Common myeloid progenitor, CD34-positive (primary cell): ENCODE data around the gene ARHGAP10.

Source experiments
- CTCF ChIA-PET: fragments of 350-600 bp; sonication (Branson Sonifier 250); formaldehyde crosslinking; loops from one replicate; lab custom pipeline; 2021; ENCODE audit warnings: antibody characterized with exemption; lab: Charles Lee
- POLR2A ChIA-PET: fragments of 350-600 bp; sonication (Branson Sonifier 250); formaldehyde crosslinking; loops from one replicate; lab custom pipeline; 2021; ENCODE audit warnings: antibody characterized with exemption; lab: Charles Lee
- DNase-seq, 3 donors: peaks; one replicate each; pipeline versions ENCODE4 v3.0.0 to v3.0.0-alpha.2; 2013
- H3K27ac ChIP-seq, 2 experiments: 1 replicate in 1 of 2; 2 replicates in 1 of 2; pipeline ENCODE4 v1.7.0; 2013; ENCODE audit warnings: inconsistent platforms in 2 of 2, low read length in 2 of 2, mild to moderate bottlenecking in 2 of 2, low read depth in 1 of 2, moderate library complexity in 1 of 2; ENCODE audit not compliant: severe bottlenecking in 2 of 2, insufficient read depth in 1 of 2, poor library complexity in 1 of 2
- H3K27me3 ChIP-seq, 5 experiments: replicated peaks in 2 of 5; 1 replicate in 3 of 5; 2 replicates in 2 of 5; pipeline versions ENCODE4 v1.6.1 to v1.7.0; 2013; ENCODE audit warnings: low read length in 4 of 5, mild to moderate bottlenecking in 2 of 5, moderate library complexity in 2 of 5, inconsistent platforms in 1 of 5; ENCODE audit not compliant: insufficient read depth in 5 of 5, control insufficient read depth in 4 of 5
- H3K36me3 ChIP-seq, 4 experiments: 1 replicate in 2 of 4; 2 replicates in 2 of 4; pipeline versions ENCODE4 v1.6.1 to v1.7.0; 2013; ENCODE audit warnings: low read length in 3 of 4, control low read depth in 1 of 4, mild to moderate bottlenecking in 1 of 4; ENCODE audit not compliant: control insufficient read depth in 4 of 4, insufficient read depth in 4 of 4
- H3K4me1 ChIP-seq, 4 experiments: 1 replicate in 3 of 4; 2 replicates in 1 of 4; pipeline versions ENCODE4 v1.6.1 to v1.7.1; 2013; ENCODE audit warnings: low read length in 3 of 4, mild to moderate bottlenecking in 3 of 4, control low read depth in 1 of 4, inconsistent platforms in 1 of 4, moderate library complexity in 1 of 4; ENCODE audit not compliant: control insufficient read depth in 4 of 4, insufficient read depth in 4 of 4; ENCODE audit errors: control extremely low read depth in 1 of 4
- H3K4me3 ChIP-seq, 7 experiments: 1 replicate in 4 of 7; 2 replicates in 3 of 7; pipeline versions ENCODE4 v1.5.1 to v1.7.0; 2013; ENCODE audit warnings: mild to moderate bottlenecking in 7 of 7, low read length in 6 of 7, moderate library complexity in 6 of 7, inconsistent platforms in 2 of 7, low read depth in 2 of 7, control low read depth in 1 of 7; ENCODE audit not compliant: insufficient read depth in 4 of 7, control insufficient read depth in 1 of 7; ENCODE audit errors: extremely low read depth in 1 of 7
- H3K9me3 ChIP-seq, 5 experiments: 1 replicate in 4 of 5; 2 replicates in 1 of 5; pipeline versions ENCODE4 v1.6.1 to v1.7.1; 2013; ENCODE audit warnings: low read length in 4 of 5, mild to moderate bottlenecking in 2 of 5, inconsistent platforms in 1 of 5, low read depth in 1 of 5, moderate library complexity in 1 of 5; ENCODE audit not compliant: control insufficient read depth in 4 of 5, insufficient read depth in 2 of 5; ENCODE audit errors: control extremely low read depth in 1 of 5
- WGBS: methylation state at CpG from one replicate; pipeline ENCODE4 v1.1.5; 2013; ENCODE audit not compliant: insufficient coverage; 5-methylcytosine and 5-hydroxymethylcytosine counted together

ARHGAP10 gene

DNA sequence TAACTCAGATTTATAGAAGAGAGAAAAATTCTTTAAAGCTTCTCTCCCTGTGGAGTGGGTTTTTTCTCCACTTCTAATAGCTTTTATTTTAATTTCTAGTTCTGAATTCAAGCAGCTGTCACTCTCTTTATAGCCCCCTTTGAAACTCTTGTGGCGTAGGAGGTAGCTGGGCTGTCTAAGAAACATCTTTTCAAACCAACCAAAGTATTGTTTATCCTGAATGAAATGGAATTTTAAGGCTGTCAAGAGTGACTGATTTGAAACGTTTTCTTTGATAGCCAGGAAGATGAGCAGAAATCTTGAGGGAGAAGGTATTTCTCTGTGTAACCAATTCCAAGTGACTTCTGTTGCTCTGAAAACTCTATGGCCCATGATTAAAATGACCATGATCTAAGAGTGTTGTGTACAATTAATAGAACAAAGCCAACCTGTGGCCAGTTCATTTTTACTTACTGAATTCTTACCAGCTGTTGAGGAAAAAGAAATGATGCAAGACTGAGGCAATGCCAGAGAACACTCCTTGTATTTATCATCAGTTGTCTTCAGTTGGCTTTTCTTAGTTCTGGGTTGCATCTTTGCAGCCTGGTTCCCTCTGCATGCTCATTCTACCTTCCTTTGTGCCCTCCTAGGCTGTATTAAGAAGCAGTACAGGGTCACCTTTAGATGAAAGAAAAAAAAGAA lies 298.4 kb downstream of the ARHGAP10 start:
- CTCF ChIA-PET, result interaction anchor here (0.6 to 1.5 kb wide), 4 partner anchors 9 to 139 kb away, joined by 3 to 4 read pairs (median 3); no protein-coding TSS in a partner anchor
- Histone ChIP-seq H3K4me1 (peaks cover 0 to 3% (median 0%) of the 10 kb centered on the region in 4 experiments), H3K36me3 (no peaks in the 10 kb centered on the region), H3K27ac (no peak overlapping the region), H3K9me3 (peaks cover 0 to 9% (median 0%) of the 10 kb centered on the region in 5 experiments), H3K27me3 (no peaks in the 10 kb centered on the region), H3K4me3 (no peak overlapping the region)
- WGBS, result 78% methylated on average over 1 of the region's 2 CpGs
- DNase-seq, result no peak
- POLR2A ChIA-PET, result interaction anchor here (0.6 kb wide), 1 partner anchor 207 kb away, joined by 3 read pairs; no protein-coding TSS in a partner anchor

- Histone ChIP-seq H3K4me1 (peaks cover 0 to 3% (median 0%) of the 10 kb centered on the region in 4 experiments), H3K27ac (no peak overlapping the region), H3K4me3 (no peak overlapping the region), H3K9me3 (peaks cover 0 to 3% (median 0%) of the 10 kb centered on the region in 5 experiments), H3K27me3 (no peaks in the 10 kb centered on the region), H3K36me3 (no peaks in the 10 kb centered on the region)
- WGBS, result 86% methylated on average over 1 of the region's 1 CpG
- DNase-seq, result no peak
- ChIA-PET POLR2A (no interaction called here), CTCF (no interaction called here)
Measured at GRCh38 chr4:148034813-148035212, 302.9 kb downstream of the ARHGAP10 start.

DNA sequence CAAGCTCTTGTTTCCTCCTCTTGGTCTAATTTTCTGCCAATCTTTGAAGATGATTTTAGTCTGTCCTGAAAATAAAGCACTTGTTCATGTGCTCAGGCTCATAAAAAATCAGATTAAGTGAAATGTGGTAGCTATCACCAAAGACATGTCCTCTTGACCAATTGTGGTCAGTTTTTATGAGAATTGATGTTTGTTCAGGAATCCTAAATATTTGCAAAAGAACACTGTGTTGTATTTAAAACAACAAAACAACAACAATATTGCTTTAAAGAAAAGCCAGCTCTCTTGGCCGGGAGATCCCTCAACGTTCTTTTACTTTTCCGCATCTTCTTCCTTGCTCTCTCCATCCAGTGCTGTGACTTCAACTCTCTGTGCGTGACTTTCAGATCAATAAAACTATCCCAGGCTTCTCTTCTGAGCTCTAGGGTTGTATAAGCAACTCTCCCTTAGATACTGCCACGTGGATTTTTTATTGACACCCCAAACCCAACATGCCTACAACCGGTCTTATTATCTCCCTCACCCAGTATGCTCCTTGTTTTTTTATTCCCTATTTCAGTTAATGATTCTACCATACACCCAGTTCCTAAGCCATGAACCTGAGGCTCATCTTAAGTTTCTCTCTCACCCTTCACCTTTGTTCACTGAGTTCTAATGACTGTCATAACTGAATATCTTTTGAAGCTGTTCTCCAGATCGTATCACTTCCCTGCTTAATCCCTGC lies 309.9 kb downstream of the ARHGAP10 start:
- peaks cover 0 to under 1% (median 0%) of the 10 kb centered on the region in 5 experiments for H3K9me3 ChIP-seq
- no peak overlapping the region for H3K4me3 ChIP-seq
- H3K36me3 ChIP-seq, result no peaks in the 10 kb centered on the region
- no peak for DNase-seq
- H3K27me3 ChIP-seq, result no peaks in the 10 kb centered on the region
- WGBS, result 95% methylated on average over 7 of the region's 7 CpGs
- ChIA-PET POLR2A (no interaction called here), CTCF (interaction anchor here (1.3 to 1.6 kb wide), 2 partner anchors 9 to 20 kb away, joined by 3 read pairs; no protein-coding TSS in a partner anchor)
- H3K4me1 ChIP-seq, result no peaks in the 10 kb centered on the region
- no peak overlapping the region for H3K27ac ChIP-seq

GRCh38 chr4:148044089-148044911 lies 312.4 kb downstream of the ARHGAP10 start:
- CTCF ChIA-PET, result interaction anchor here (0.8 to 1.7 kb wide), 4 partner anchors 9 to 24 kb away, joined by 3 to 6 read pairs (median 4); no protein-coding TSS in a partner anchor
- H3K36me3 ChIP-seq, result no peaks in the 10 kb centered on the region
- 93% methylated on average over 9 of the region's 9 CpGs for WGBS
- DNase-seq, result no peak
- no peaks in the 10 kb centered on the region for H3K4me1 ChIP-seq
- no peaks in the 10 kb centered on the region for H3K27me3 ChIP-seq
- no peak overlapping the region for H3K27ac ChIP-seq
- no peak overlapping the region for H3K4me3 ChIP-seq
- no peaks in the 10 kb centered on the region for H3K9me3 ChIP-seq
- POLR2A ChIA-PET, result no interaction called here

DNA sequence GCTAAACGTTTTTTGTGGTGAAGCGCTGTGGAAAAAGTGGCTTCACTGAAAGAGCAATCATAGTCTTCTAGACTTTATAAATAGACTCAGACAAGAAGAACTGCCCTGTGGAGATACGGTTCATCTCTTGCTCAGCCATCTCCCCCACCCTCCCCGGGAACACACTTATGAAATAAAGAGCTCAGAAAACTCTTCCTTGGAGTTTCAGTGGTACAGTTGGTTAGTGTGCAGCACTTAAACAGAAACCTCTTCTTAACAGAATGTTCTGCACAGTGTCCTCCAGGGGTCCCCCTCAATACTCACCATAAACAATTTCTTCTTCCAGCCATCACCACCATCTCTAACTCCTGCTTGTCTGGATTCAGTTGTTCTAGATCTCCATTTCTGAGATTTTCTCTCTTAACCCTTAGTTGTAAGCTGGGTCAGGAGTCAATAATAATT lies 313.0 kb downstream of the ARHGAP10 start:
- Histone ChIP-seq H3K9me3 (no peaks in the 10 kb centered on the region), H3K27me3 (no peaks in the 10 kb centered on the region), H3K4me3 (no peak overlapping the region), H3K36me3 (no peaks in the 10 kb centered on the region), H3K4me1 (no peaks in the 10 kb centered on the region), H3K27ac (no peak overlapping the region)
- ChIA-PET CTCF (interaction anchor here (0.7 to 1.7 kb wide), 5 partner anchors 9 to 102 kb away, joined by 3 to 6 read pairs (median 3); no protein-coding TSS in a partner anchor), POLR2A (no interaction called here)
- WGBS, result 67% methylated on average over 1 of the region's 4 CpGs
- no peak for DNase-seq

DNA sequence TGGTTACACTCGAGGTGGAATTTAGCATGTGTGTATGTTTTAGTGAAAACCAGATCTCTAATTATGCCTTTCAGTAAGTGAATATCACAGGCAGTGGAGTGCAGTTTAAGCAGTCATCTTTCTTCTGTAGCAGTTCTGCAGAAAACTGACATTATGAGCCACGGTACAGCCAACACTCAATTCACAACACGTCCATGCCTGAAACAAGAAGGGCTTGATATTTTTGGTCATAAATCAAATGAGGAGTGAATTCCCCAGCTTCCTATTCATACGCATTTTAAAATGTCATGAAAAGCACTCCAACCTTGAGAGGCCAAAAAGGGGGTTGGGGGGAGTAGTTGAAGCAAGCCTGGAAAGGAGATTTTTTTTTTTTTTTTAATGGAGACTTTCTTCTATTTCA lies 316.7 kb downstream of the ARHGAP10 start:
- ChIA-PET POLR2A (no interaction called here), CTCF (no interaction called here)
- Histone ChIP-seq H3K9me3 (no peaks in the 10 kb centered on the region), H3K4me3 (no peak overlapping the region), H3K36me3 (no peaks in the 10 kb centered on the region), H3K4me1 (peaks cover 0 to 11% (median 5%) of the 10 kb centered on the region in 4 experiments), H3K27me3 (no peaks in the 10 kb centered on the region), H3K27ac (no peak overlapping the region)
- peak in 1 of 3 donors; percentile 17 for DNase-seq
- WGBS, result 80% methylated on average over 1 of the region's 4 CpGs
